Astrocyte (in vitro differentiated cells and primary cell): ENCODE results near the gene FAM184B. TPM values are rescaled to one million over a fixed set of nuclear protein-coding genes. Genes with fewer than 3 reads are reported as not detected.

Source experiments
- DNase-seq: peaks from one replicate; pipeline ENCODE4 v3.0.0-alpha.2; 2010; ENCODE audit warnings: low read depth
- FAIRE-seq: peaks from 2 replicates; lab custom pipeline; 2011; peaks lifted over from hg19 to GRCh38; lab: Jason Lieb, UNC
- H2AFZ ChIP-seq: 2 replicates; pipeline ENCODE4 v1.6.0; 2012; ENCODE audit warnings: low read depth, low read length, inconsistent platforms
- H3K27ac ChIP-seq: 2 replicates; pipeline ENCODE4 v1.5.1; 2011; ENCODE audit warnings: low read depth, low read length, inconsistent platforms
- H3K27me3 ChIP-seq: 2 replicates; pipeline ENCODE4 v1.6.0; 2011; ENCODE audit warnings: low read length, inconsistent platforms; ENCODE audit not compliant: insufficient read depth
- H3K36me3 ChIP-seq: 2 replicates; pipeline ENCODE4 v1.5.1; 2011; ENCODE audit warnings: low read length, inconsistent platforms; ENCODE audit not compliant: insufficient read depth
- H3K4me1 ChIP-seq: 2 replicates; pipeline ENCODE4 v1.5.1; 2011; ENCODE audit warnings: low read length, inconsistent platforms; ENCODE audit not compliant: insufficient read depth
- H3K4me2 ChIP-seq: 2 replicates; pipeline ENCODE4 v1.6.0; 2012; ENCODE audit warnings: low read length, inconsistent platforms
- H3K4me3 ChIP-seq: 2 replicates; pipeline ENCODE4 v1.5.1; 2011; ENCODE audit warnings: low read depth, mild to moderate bottlenecking, low read length, inconsistent platforms; ENCODE audit not compliant: insufficient read depth
- H3K79me2 ChIP-seq: 2 replicates; pipeline ENCODE4 v1.6.0; 2012; ENCODE audit warnings: mild to moderate bottlenecking, low read length, inconsistent platforms; ENCODE audit not compliant: insufficient read depth
- H3K9ac ChIP-seq: 2 replicates; pipeline ENCODE4 v1.6.0; 2012; ENCODE audit warnings: mild to moderate bottlenecking, low read length, inconsistent platforms
- H3K9me3 ChIP-seq: 2 replicates; pipeline ENCODE4 v1.5.1; 2012; ENCODE audit warnings: low read depth, mild to moderate bottlenecking, low read length, inconsistent platforms; ENCODE audit not compliant: insufficient read depth
- H4K20me1 ChIP-seq: 2 replicates; pipeline ENCODE4 v1.6.0; 2012; ENCODE audit warnings: low read length, inconsistent platforms; ENCODE audit not compliant: insufficient read depth
- H3K27ac Mint-ChIP-seq: one replicate; pipeline ENCODE4 v1.8.0; 2021; ENCODE audit warnings: mild to moderate bottlenecking, mixed read lengths; ENCODE audit not compliant: unreplicated experiment
- H3K27me3 Mint-ChIP-seq: one replicate; pipeline ENCODE4 v1.8.0; 2021; ENCODE audit warnings: low read depth, mixed read lengths; ENCODE audit not compliant: unreplicated experiment
- H3K36me3 Mint-ChIP-seq: one replicate; pipeline ENCODE4 v1.8.0; 2021; ENCODE audit warnings: low read depth, mixed read lengths; ENCODE audit not compliant: unreplicated experiment
- H3K4me1 Mint-ChIP-seq: one replicate; pipeline ENCODE4 v1.8.0; 2021; ENCODE audit warnings: low read depth, mixed read lengths; ENCODE audit not compliant: unreplicated experiment
- H3K4me3 Mint-ChIP-seq: one replicate; pipeline ENCODE4 v1.8.0; 2021; ENCODE audit warnings: mild to moderate bottlenecking, moderate library complexity, mixed read lengths; ENCODE audit not compliant: unreplicated experiment
- H3K9me3 Mint-ChIP-seq: one replicate; pipeline ENCODE4 v1.8.0; 2021; ENCODE audit warnings: mild to moderate bottlenecking, mixed read lengths; ENCODE audit not compliant: unreplicated experiment
- CTCF ChIP-seq: IDR thresholded peaks from 2 replicates; pipeline ENCODE4 v1.5.1; 2011; ENCODE audit warnings: low read depth, mild to moderate bottlenecking, inconsistent platforms, low read length, moderate library complexity; ENCODE audit not compliant: insufficient read depth
- EZH2 ChIP-seq: IDR thresholded peaks from 2 replicates; pipeline ENCODE4 v1.6.1; 2012; ENCODE audit warnings: mild to moderate bottlenecking, low read length, inconsistent platforms; ENCODE audit not compliant: insufficient read depth
- total RNA-seq: library from RNA; stranded (reverse); gene quantifications from 2 replicates; pipeline ENCODE4 v1.2.1, GENCODE V29; 2021

The FAM184B gene
- total RNA-seq, 1 donor from 2014 or later = 0.54 TPM

- H3K4me2 ChIP-seq = no peak overlapping the region
- Mint-ChIP-seq H3K4me1 (no peaks in the 10 kb centered on the region), H3K27me3 (no peaks in the 10 kb centered on the region), H3K4me3 (no peak overlapping the region), H3K36me3 (no peaks in the 10 kb centered on the region), H3K9me3 (peaks cover 10% of the 10 kb centered on the region), H3K27ac (no peak overlapping the region)
- peaks cover 2% of the 10 kb centered on the region for H3K27me3 ChIP-seq
- H3K9ac ChIP-seq = no peak overlapping the region
- no peak for TF ChIP-seq EZH2
- no peak for TF ChIP-seq CTCF
- no peak overlapping the region for H2AFZ ChIP-seq
- DNase-seq = no peak
- no peaks in the 10 kb centered on the region for H3K4me1 ChIP-seq
- no peaks in the 10 kb centered on the region for H3K79me2 ChIP-seq
- H4K20me1 ChIP-seq = no peaks in the 10 kb centered on the region
- FAIRE-seq = no peak
- no peaks in the 10 kb centered on the region for H3K9me3 ChIP-seq
- H3K36me3 ChIP-seq = no peaks in the 10 kb centered on the region
- no peak overlapping the region for H3K27ac ChIP-seq
- H3K4me3 ChIP-seq = no peak overlapping the region
Measured at GRCh38 chr4:17763931-17764330, 17.5 kb downstream of the FAM184B start.

GRCh38 chr4:17763416-17763815 lies 18.0 kb downstream of the FAM184B start:
- H3K79me2 ChIP-seq = no peaks in the 10 kb centered on the region
- peaks cover 2% of the 10 kb centered on the region for H3K27me3 ChIP-seq
- H4K20me1 ChIP-seq = no peaks in the 10 kb centered on the region
- H3K27me3 Mint-ChIP-seq = no peaks in the 10 kb centered on the region
- H3K36me3 ChIP-seq = no peaks in the 10 kb centered on the region
- H3K4me3 Mint-ChIP-seq = no peak overlapping the region
- no peak for DNase-seq
- H3K9me3 ChIP-seq = no peaks in the 10 kb centered on the region
- no peak for TF ChIP-seq CTCF
- no peak for TF ChIP-seq EZH2
- no peak overlapping the region for H2AFZ ChIP-seq
- H3K4me3 ChIP-seq = no peak overlapping the region
- no peak for FAIRE-seq
- H3K27ac Mint-ChIP-seq = no peak overlapping the region
- H3K36me3 Mint-ChIP-seq = no peaks in the 10 kb centered on the region
- no peak overlapping the region for H3K4me2 ChIP-seq
- no peaks in the 10 kb centered on the region for H3K4me1 Mint-ChIP-seq
- peaks cover 10% of the 10 kb centered on the region for H3K9me3 Mint-ChIP-seq
- H3K27ac ChIP-seq = no peak overlapping the region
- H3K9ac ChIP-seq = no peak overlapping the region
- no peaks in the 10 kb centered on the region for H3K4me1 ChIP-seq

- H3K4me1 Mint-ChIP-seq = no peaks in the 10 kb centered on the region
- TF ChIP-seq EZH2 (no peak), CTCF (no peak)
- no peaks in the 10 kb centered on the region for H3K27me3 Mint-ChIP-seq
- H3K27ac Mint-ChIP-seq = no peak overlapping the region
- Histone ChIP-seq H3K4me3 (no peak overlapping the region), H4K20me1 (no peaks in the 10 kb centered on the region), H3K4me1 (no peaks in the 10 kb centered on the region), H3K4me2 (no peak overlapping the region), H3K27me3 (peaks cover 2% of the 10 kb centered on the region), H3K9me3 (no peaks in the 10 kb centered on the region), H3K9ac (no peak overlapping the region), H3K79me2 (no peaks in the 10 kb centered on the region), H3K27ac (no peak overlapping the region), H2AFZ (no peak overlapping the region), H3K36me3 (no peaks in the 10 kb centered on the region)
- peaks cover 10% of the 10 kb centered on the region for H3K9me3 Mint-ChIP-seq
- no peak for FAIRE-seq
- H3K4me3 Mint-ChIP-seq = no peak overlapping the region
- no peaks in the 10 kb centered on the region for H3K36me3 Mint-ChIP-seq
- peak; percentile 24 for DNase-seq
Measured at GRCh38 chr4:17762726-17763125, 18.7 kb downstream of the FAM184B start.
